DOHH2 (cell line): ENCODE measurements around the gene CDIPT.

Source experiments
- H3F3A ChIP-seq: fragments of 200-600 bp; sonication (generic), shearing (Covaris generic); 2 replicates; pipeline ENCODE4 v1.6.0; 2016; ENCODE audit warnings: antibody characterized with exemption, mild to moderate bottlenecking; ENCODE audit not compliant: control insufficient read depth, insufficient read depth
- H3K27ac ChIP-seq: fragments of 200-600 bp; sonication (generic); 2 replicates; pipeline ENCODE4 v1.5.1; 2014; ENCODE audit warnings: low read depth, mild to moderate bottlenecking, low read length, moderate library complexity
- H3K27me3 ChIP-seq: fragments of 200-600 bp; sonication (generic); 2 replicates; pipeline ENCODE4 v1.6.1; 2014; ENCODE audit warnings: mild to moderate bottlenecking, low read length, mixed read lengths; ENCODE audit not compliant: control insufficient read depth
- H3K36me3 ChIP-seq: fragments of 200-600 bp; sonication (generic); 2 replicates; pipeline ENCODE4 v1.6.1; 2014; ENCODE audit warnings: mild to moderate bottlenecking, low read length, moderate library complexity, mixed read lengths; ENCODE audit not compliant: control insufficient read depth
- H3K4me1 ChIP-seq: fragments of 200-600 bp; sonication (generic); 2 replicates; pipeline ENCODE4 v1.6.1; 2014; ENCODE audit warnings: mild to moderate bottlenecking, low read length, mixed read lengths; ENCODE audit not compliant: control insufficient read depth
- H3K4me2 ChIP-seq: fragments of 200-600 bp; sonication (generic); 2 replicates; pipeline ENCODE4 v1.6.0; 2014; ENCODE audit warnings: mild to moderate bottlenecking, low read length, moderate library complexity
- H3K4me3 ChIP-seq: fragments of 200-600 bp; sonication (generic); 2 replicates; pipeline ENCODE4 v1.5.1; 2014; ENCODE audit warnings: mild to moderate bottlenecking, low read length, mixed read lengths
- H3K79me2 ChIP-seq: fragments of 200-600 bp; sonication (generic); 2 replicates; pipeline ENCODE4 v1.6.1; 2014; ENCODE audit warnings: mild to moderate bottlenecking, low read length, mixed read lengths; ENCODE audit not compliant: control insufficient read depth
- H3K9me2 ChIP-seq: fragments of 200-600 bp; sonication (generic); replicated peaks from 2 replicates; pipeline ENCODE4 v1.6.1; 2014; ENCODE audit warnings: mild to moderate bottlenecking, low read length, mixed read lengths; ENCODE audit not compliant: control insufficient read depth
- H3K9me3 ChIP-seq: fragments of 200-600 bp; sonication (generic); 2 replicates; pipeline ENCODE4 v1.6.1; 2014; ENCODE audit warnings: antibody characterized with exemption, low read length, mixed read lengths; ENCODE audit not compliant: control insufficient read depth, insufficient read depth
- H4K20me1 ChIP-seq: fragments of 200-600 bp; sonication (generic); 2 replicates; pipeline ENCODE4 v1.6.0; 2014; ENCODE audit warnings: low read depth, mild to moderate bottlenecking, antibody characterized with exemption, low read length, moderate library complexity; ENCODE audit not compliant: control insufficient read depth, insufficient read depth
- CTCF ChIP-seq: fragments of 200-600 bp; sonication (generic); IDR thresholded peaks from one replicate; pipeline ENCODE4 v1.5.1; 2014; ENCODE audit warnings: antibody characterized with exemption, mild to moderate bottlenecking, low read depth, low read length; ENCODE audit not compliant: poor library complexity, severe bottlenecking
- EZH2phosphoT487 ChIP-seq: fragments of 200-600 bp; sonication (generic); IDR thresholded peaks from 2 replicates; pipeline ENCODE4 v1.6.1; 2017; ENCODE audit warnings: borderline replicate concordance, mild to moderate bottlenecking, antibody characterized with exemption, low read length, moderate library complexity, mixed read lengths

CDIPT gene

GRCh38 chr16:29824589-29825144, 38.4 kb downstream of the CDIPT start:
- no peak overlapping the region for H3K27ac ChIP-seq
- no peak for TF ChIP-seq CTCF
- TF ChIP-seq EZH2phosphoT487, result no peak
- H4K20me1 ChIP-seq, result peaks cover 14% of the 10 kb centered on the region; the same call in 1 of the 2 replicates
- H3K4me2 ChIP-seq, result no peak overlapping the region
- peaks cover 22% of the 10 kb centered on the region for H3K36me3 ChIP-seq
- H3K4me3 ChIP-seq, result no peak overlapping the region
- peaks cover 10% of the 10 kb centered on the region; the same call in 1 of the 2 replicates for H3K27me3 ChIP-seq
- no peaks in the 10 kb centered on the region for H3K9me2 ChIP-seq
- peaks cover 15% of the 10 kb centered on the region; the same call in 1 of the 2 replicates for H3K79me2 ChIP-seq
- H3F3A ChIP-seq, result no peaks in the 10 kb centered on the region
- peaks cover 27% of the 10 kb centered on the region for H3K4me1 ChIP-seq
- no peaks in the 10 kb centered on the region for H3K9me3 ChIP-seq

GRCh38 chr16:29821643-29822115, 41.3 kb downstream of the CDIPT start:
- peaks cover 20% of the 10 kb centered on the region; the same call in 1 of the 2 replicates for H4K20me1 ChIP-seq
- no peak overlapping the region for H3K27ac ChIP-seq
- no peak overlapping the region for H3K4me3 ChIP-seq
- TF ChIP-seq CTCF, result no peak
- H3K4me1 ChIP-seq, result peaks cover 51% of the 10 kb centered on the region
- H3K79me2 ChIP-seq, result peaks cover 44% of the 10 kb centered on the region
- H3F3A ChIP-seq, result no peaks in the 10 kb centered on the region
- H3K36me3 ChIP-seq, result peaks cover 46% of the 10 kb centered on the region
- H3K9me2 ChIP-seq, result no peaks in the 10 kb centered on the region
- peak overlapping the region; percentile 98 for H3K4me2 ChIP-seq
- H3K9me3 ChIP-seq, result no peaks in the 10 kb centered on the region
- H3K27me3 ChIP-seq, result peaks cover 3% of the 10 kb centered on the region; the same call in 1 of the 2 replicates

- peaks cover 1% of the 10 kb centered on the region; the same call in 1 of the 2 replicates for H3K27me3 ChIP-seq
- peaks cover 49% of the 10 kb centered on the region for H3K79me2 ChIP-seq
- H3K4me2 ChIP-seq, result peak overlapping the region; percentile 98
- H3K9me3 ChIP-seq, result no peaks in the 10 kb centered on the region
- peak overlapping the region; percentile 55 for H3K4me3 ChIP-seq
- H4K20me1 ChIP-seq, result peaks cover 20% of the 10 kb centered on the region; the same call in 1 of the 2 replicates
- TF ChIP-seq EZH2phosphoT487 (no peak), CTCF (no peak)
- H3K27ac ChIP-seq, result no peak overlapping the region
- H3F3A ChIP-seq, result no peaks in the 10 kb centered on the region
- H3K4me1 ChIP-seq, result peaks cover 51% of the 10 kb centered on the region
- no peaks in the 10 kb centered on the region for H3K9me2 ChIP-seq
- H3K36me3 ChIP-seq, result peaks cover 49% of the 10 kb centered on the region
Observed at GRCh38 chr16:29820730-29821642, 42.0 kb downstream of the CDIPT start.
